Prostate gland (tissue), 2 donors: ENCODE measurements around the gene AGTRAP. TPM values are rescaled to one million over a fixed set of nuclear protein-coding genes. Genes with fewer than 3 reads are reported as not detected.

Experiments used
- DNase-seq: peaks from one replicate; pipeline ENCODE4 v3.0.0-alpha.2; 2019; ENCODE audit warnings: low spot score
- H3K27ac ChIP-seq, 2 donors: fragments of 200-600 bp; sonication (generic); 2 replicates each; pipeline ENCODE4 v1.5.1; 2017 to 2019
- H3K27me3 ChIP-seq: fragments of 200-600 bp; sonication (generic); replicated peaks from 2 replicates; pipeline ENCODE4 v1.5.1; 2019; ENCODE audit not compliant: insufficient read depth
- H3K36me3 ChIP-seq, 2 donors: fragments of 200-600 bp; sonication (generic); 1 replicate in 1 of 2; 2 replicates in 1 of 2; pipeline versions ENCODE4 v1.5.1 to v1.8.1; 2017 to 2019
- H3K4me1 ChIP-seq: fragments of 200-600 bp; sonication (generic); replicated peaks from 2 replicates; pipeline ENCODE4 v1.5.1; 2019
- H3K4me3 ChIP-seq, 2 donors: fragments of 200-600 bp; sonication (generic); 2 replicates each; pipeline ENCODE4 v1.5.1; 2017 to 2019
- H3K9me3 ChIP-seq: fragments of 200-600 bp; sonication (generic); 2 replicates; pipeline ENCODE4 v1.5.1; 2017
- CTCF ChIP-seq, 4 experiments: fragments of 200-600 bp in 2 of 4; fragments of 450-650 bp in 2 of 4; sonication (generic) in 2 of 4; IDR thresholded peaks; 1 replicate in 3 of 4; 2 replicates in 1 of 4; pipeline ENCODE4 v1.5.1; 2016 to 2019; ENCODE audit warnings: antibody characterized with exemption in 4 of 4, mild to moderate bottlenecking in 2 of 4, moderate library complexity in 2 of 4
- POLR2A ChIP-seq: fragments of 450-650 bp; IDR thresholded peaks from one replicate; pipeline ENCODE4 v1.6.1; 2016; ENCODE audit warnings: antibody characterized with exemption, mild to moderate bottlenecking
- POLR2AphosphoS5 ChIP-seq: sonication (generic); formaldehyde crosslinking; IDR thresholded peaks from one replicate; pipeline ENCODE4 v1.6.1; 2017; ENCODE audit warnings: antibody characterized with exemption
- WGBS: methylation state at CpG from one replicate; pipeline ENCODE4 v1.1.5; 2018; 5-methylcytosine and 5-hydroxymethylcytosine counted together
- intact Hi-C: fragments of 100-400 bp; cut with DNase I; formaldehyde crosslinking; loops from one replicate; pipeline ENCODE4 v1.14.2; 2022
- total RNA-seq, 2 donors: library from RNA; depleted of rRNA; stranded (reverse); fragments of >200 nt; gene quantifications; one replicate each; pipeline ENCODE4 v1.1.0, GENCODE V29; 2016

Gene AGTRAP
- total RNA-seq, 2 donors from 2014 or later: 114 to 123 TPM

GRCh38 chr1:11748294-11749202 lies 12.6 kb downstream of the AGTRAP start:
- WGBS: 94% methylated on average over 27 of the region's 27 CpGs
- Histone ChIP-seq H3K27me3 (no peaks in the 10 kb centered on the region), H3K4me1 (no peaks in the 10 kb centered on the region), H3K36me3 (peaks cover 0 to 3% of the 10 kb centered on the region in 2 donors), H3K9me3 (no peaks in the 10 kb centered on the region), H3K4me3 (no peak overlapping the region), H3K27ac (no peak overlapping the region)
- intact Hi-C loops: no loop called here
- DNase-seq: no peak
- no peak for TF ChIP-seq POLR2AphosphoS5
- TF ChIP-seq CTCF (IDR thresholded peaks at IDR 0.05): no peak
- no peak for TF ChIP-seq POLR2A

- peaks cover 0 to 3% of the 10 kb centered on the region in 2 donors for H3K36me3 ChIP-seq
- no peak overlapping the region for H3K27ac ChIP-seq
- H3K9me3 ChIP-seq: no peaks in the 10 kb centered on the region
- DNase-seq: peak; percentile 21
- 73% methylated on average over 9 of the region's 9 CpGs for WGBS
- H3K4me1 ChIP-seq: no peaks in the 10 kb centered on the region
- TF ChIP-seq CTCF (IDR thresholded peaks at IDR 0.05): peak in 2 of 4 experiments; percentile 28 to 61
- no peak for TF ChIP-seq POLR2A
- TF ChIP-seq POLR2AphosphoS5: no peak
- intact Hi-C loops: no loop called here
- no peaks in the 10 kb centered on the region for H3K27me3 ChIP-seq
- H3K4me3 ChIP-seq: no peak overlapping the region
Measured at GRCh38 chr1:11749203-11749689, 13.3 kb downstream of the AGTRAP start.

GRCh38 chr1:11749996-11750395 lies 14.1 kb downstream of the AGTRAP start:
- Histone ChIP-seq H3K27ac (no peak overlapping the region), H3K4me3 (no peak overlapping the region), H3K9me3 (no peaks in the 10 kb centered on the region), H3K4me1 (no peaks in the 10 kb centered on the region), H3K27me3 (no peaks in the 10 kb centered on the region), H3K36me3 (peaks cover 0 to 3% of the 10 kb centered on the region in 2 donors)
- intact Hi-C loops: no loop called here
- WGBS: 86% methylated on average over 15 of the region's 15 CpGs
- DNase-seq: no peak
- TF ChIP-seq POLR2AphosphoS5: no peak

- H3K27me3 ChIP-seq: no peaks in the 10 kb centered on the region
- no peaks in the 10 kb centered on the region for H3K9me3 ChIP-seq
- TF ChIP-seq CTCF (IDR thresholded peaks at IDR 0.05): no peak
- H3K4me3 ChIP-seq: no peak overlapping the region
- 83% methylated on average over 9 of the region's 9 CpGs for WGBS
- DNase-seq: no peak
- no peak overlapping the region for H3K27ac ChIP-seq
- intact Hi-C loops: no loop called here
- H3K36me3 ChIP-seq: peaks cover 0 to 3% of the 10 kb centered on the region in 2 donors
- H3K4me1 ChIP-seq: no peaks in the 10 kb centered on the region
Measured at GRCh38 chr1:11751087-11751486, 15.2 kb downstream of the AGTRAP start.

- no peak for DNase-seq
- H3K4me1 ChIP-seq: no peaks in the 10 kb centered on the region
- TF ChIP-seq CTCF (IDR thresholded peaks at IDR 0.05) (no peak), POLR2AphosphoS5 (no peak), POLR2A (no peak)
- intact Hi-C loops: no loop called here
- peaks cover 0 to 3% of the 10 kb centered on the region in 2 donors for H3K36me3 ChIP-seq
- H3K27ac ChIP-seq: no peak overlapping the region
- H3K27me3 ChIP-seq: no peaks in the 10 kb centered on the region
- WGBS: 57% methylated on average over 17 of the region's 17 CpGs
- H3K4me3 ChIP-seq: no peak overlapping the region
- no peaks in the 10 kb centered on the region for H3K9me3 ChIP-seq
Measured at GRCh38 chr1:11752359-11753088, 16.6 kb downstream of the AGTRAP start.
